ENCODE data around the gene LRIG1.

- TF ChIP-seq CTCF (IDR thresholded peaks at IDR 0.05; ENCODE audit: low read depth, low read length) = no peak
- no peak for TF ChIP-seq EZH2phosphoT487 (IDR thresholded peaks at IDR 0.05; ENCODE audit: low read depth)
Measured at GRCh38 chr3:66492071-66492470, 8.8 kb downstream of the LRIG1 start.

Data from OCI-LY3 (cell line).